ENCODE results near the gene HDHD5. TPM values are rescaled to one million over a fixed set of nuclear protein-coding genes. Genes with fewer than 3 reads are reported as not detected.

The HDHD5 gene
- total RNA-seq, 4 donors from 2014 or later, result 29.9 to 45.1 (median 38.8) TPM

- intact Hi-C loops (cut with DNase I), result loop anchor here (5.0 kb wide), 1 partner anchor 72 kb away; no protein-coding TSS in a partner anchor
- no peak for DNase-seq (ENCODE audit: extremely low spot score)
- Histone ChIP-seq H3K4me1 (peaks cover 30 to 42% (median 41%) of the 10 kb centered on the region in 4 donors), H3K36me3 (no peaks in the 10 kb centered on the region), H3K4me3 (peak overlapping the region; percentile 71 to 90 (median 76)), H3K9me3 (no peaks in the 10 kb centered on the region), H3K27me3 (no peaks in the 10 kb centered on the region), H3K27ac (replicated peaks in 1 of 4) (peak overlapping the region; percentile 89 to 96 (median 92))
- WGBS, result 32% methylated on average over 3 of the region's 35 CpGs
- no peak for TF ChIP-seq EP300 (IDR thresholded peaks at IDR 0.05)
- no peak for TF ChIP-seq POLR2A (IDR thresholded peaks at IDR 0.05; ENCODE audit: low read depth)
- no peak for TF ChIP-seq POLR2AphosphoS5 (IDR thresholded peaks at IDR 0.05)
- TF ChIP-seq CTCF (IDR thresholded peaks at IDR 0.05), result no peak
Measured at GRCh38 chr22:17159504-17159951, 451 bp upstream of the HDHD5 start.

GRCh38 chr22:17158176-17158567 is 905 bp downstream of the HDHD5 start:
- intact Hi-C loops (cut with DNase I), result loop anchor here (5.0 kb wide), 1 partner anchor 71 kb away; no protein-coding TSS in a partner anchor
- Histone ChIP-seq H3K36me3 (no peaks in the 10 kb centered on the region), H3K4me1 (peaks cover 33 to 47% (median 43%) of the 10 kb centered on the region in 4 donors)

GRCh38 chr22:17157714-17158113 is 1.4 kb downstream of the HDHD5 start:
- intact Hi-C loops (cut with DNase I), result loop anchor here (5.0 kb wide), 1 partner anchor 70 kb away; no protein-coding TSS in a partner anchor
- peak overlapping the region in 3 of 4 donors; percentile 89 to 96 (median 90) for H3K27ac ChIP-seq (replicated peaks in 1 of 4)
- peak overlapping the region; percentile 71 to 90 (median 76) for H3K4me3 ChIP-seq
- H3K4me1 ChIP-seq, result peaks cover 37 to 51% (median 45%) of the 10 kb centered on the region in 4 donors
- H3K36me3 ChIP-seq, result no peaks in the 10 kb centered on the region
- DNase-seq (ENCODE audit: extremely low spot score), result no peak
- H3K27me3 ChIP-seq, result no peaks in the 10 kb centered on the region
- no peaks in the 10 kb centered on the region for H3K9me3 ChIP-seq
- WGBS, result 91% methylated on average over 3 of the region's 3 CpGs
- no peak for TF ChIP-seq EP300 (IDR thresholded peaks at IDR 0.05)
- no peak for TF ChIP-seq POLR2AphosphoS5 (IDR thresholded peaks at IDR 0.05)
- TF ChIP-seq CTCF (IDR thresholded peaks at IDR 0.05), result no peak
- no peak for TF ChIP-seq POLR2A (IDR thresholded peaks at IDR 0.05; ENCODE audit: low read depth)

More at GRCh38 chr22:17158176-17158567, 905 bp downstream of the HDHD5 start:
- TF ChIP-seq CTCF (IDR thresholded peaks at IDR 0.05) (no peak), EP300 (IDR thresholded peaks at IDR 0.05) (no peak), POLR2AphosphoS5 (IDR thresholded peaks at IDR 0.05) (no peak), POLR2A (IDR thresholded peaks at IDR 0.05; ENCODE audit: low read depth) (no peak)
- peak overlapping the region; percentile 71 to 90 (median 76) for H3K4me3 ChIP-seq
- WGBS, result 53% methylated on average over 16 of the region's 17 CpGs
- H3K9me3 ChIP-seq, result no peaks in the 10 kb centered on the region
- H3K27ac ChIP-seq (replicated peaks in 1 of 4), result peak overlapping the region; percentile 89 to 96 (median 92)
- no peaks in the 10 kb centered on the region for H3K27me3 ChIP-seq
- DNase-seq (ENCODE audit: extremely low spot score), result no peak

GRCh38 chr22:17155941-17156340 is 3.1 kb downstream of the HDHD5 start:
- intact Hi-C loops (cut with DNase I), result loop anchor here (5.0 kb wide), 1 partner anchor 69 kb away; no protein-coding TSS in a partner anchor
- Histone ChIP-seq H3K9me3 (no peaks in the 10 kb centered on the region), H3K36me3 (no peaks in the 10 kb centered on the region), H3K27me3 (no peaks in the 10 kb centered on the region), H3K4me1 (peaks cover 40 to 56% (median 50%) of the 10 kb centered on the region in 4 donors), H3K27ac (replicated peaks in 1 of 4) (no peak overlapping the region), H3K4me3 (no peak overlapping the region)
- WGBS, result 90% methylated on average over 3 of the region's 3 CpGs
- no peak for DNase-seq (ENCODE audit: extremely low spot score)
- TF ChIP-seq POLR2A (IDR thresholded peaks at IDR 0.05; ENCODE audit: low read depth) (no peak), CTCF (IDR thresholded peaks at IDR 0.05) (no peak), POLR2AphosphoS5 (IDR thresholded peaks at IDR 0.05) (no peak), EP300 (IDR thresholded peaks at IDR 0.05) (no peak)
